B cell (primary cell): ENCODE measurements around the gene CAP1. TPM values are rescaled to one million over a fixed set of nuclear protein-coding genes. Genes with fewer than 3 reads are reported as not detected.

ENCODE experiments used
- ATAC-seq: fragments of 200-7000 bp; cut with Tn5 transposase; one replicate; pipeline ENCODE4 v1.10.0; 2021; ENCODE audit warnings: low read depth, mild to moderate bottlenecking, moderate number of reproducible peaks, moderate library complexity
- CTCF ChIA-PET: fragments of 350-600 bp; sonication (Branson Sonifier 250); formaldehyde crosslinking; loops from one replicate; lab custom pipeline; 2021; ENCODE audit warnings: antibody characterized with exemption, inconsistent platforms; lab: Charles Lee
- POLR2A ChIA-PET: fragments of 350-600 bp; sonication (Branson Sonifier 250); formaldehyde crosslinking; loops from one replicate; lab custom pipeline; 2021; ENCODE audit warnings: antibody characterized with exemption; lab: Charles Lee
- DNase-seq: peaks from one replicate; pipeline ENCODE4 v3.0.0; 2013
- H2AFZ ChIP-seq: 2 replicates; pipeline ENCODE4 v1.6.1; 2012; ENCODE audit warnings: mild to moderate bottlenecking, low read depth, low read length; ENCODE audit not compliant: insufficient read depth, poor library complexity, severe bottlenecking
- H3K27ac ChIP-seq, 2 donors: 1 replicate in 1 of 2; 2 replicates in 1 of 2; pipeline ENCODE4 v1.5.1; 2012 to 2013; ENCODE audit warnings: low read length in 2 of 2, mild to moderate bottlenecking in 2 of 2, moderate library complexity in 1 of 2
- H3K27me3 ChIP-seq, 4 experiments: fragments of 200-600 bp in 1 of 4; sonication (generic) in 1 of 4; replicated peaks in 1 of 4; 1 replicate in 2 of 4; 2 replicates in 2 of 4; pipeline versions ENCODE4 v1.6.1 to v1.7.0; 2013 to 2016; ENCODE audit warnings: low read length in 3 of 4, mild to moderate bottlenecking in 2 of 4, mixed read lengths in 1 of 4, moderate library complexity in 1 of 4; ENCODE audit not compliant: insufficient read depth in 4 of 4, control insufficient read depth in 3 of 4; ENCODE audit errors: control extremely low read depth in 1 of 4
- H3K36me3 ChIP-seq, 2 experiments: replicated peaks in 1 of 2; 1 replicate in 1 of 2; 2 replicates in 1 of 2; pipeline versions ENCODE4 v1.6.1 to v1.7.1; 2013; ENCODE audit warnings: low read length in 1 of 2; ENCODE audit not compliant: insufficient read depth in 2 of 2, control insufficient read depth in 1 of 2; ENCODE audit errors: control extremely low read depth in 1 of 2, extremely low read depth in 1 of 2
- H3K4me1 ChIP-seq, 2 donors: fragments of 200-600 bp in 1 of 2; sonication (generic) in 1 of 2; 1 replicate in 1 of 2; 2 replicates in 1 of 2; pipeline versions ENCODE4 v1.5.1 to v1.6.1; 2013 to 2017; ENCODE audit warnings: low read length in 2 of 2; ENCODE audit not compliant: control insufficient read depth in 2 of 2, insufficient read depth in 2 of 2
- H3K4me2 ChIP-seq: replicated peaks from 2 replicates; pipeline ENCODE3; 2012; ENCODE audit warnings: mild to moderate bottlenecking, low read depth, low read length; ENCODE audit not compliant: poor library complexity, severe bottlenecking
- H3K4me3 ChIP-seq, 5 experiments: fragments of 200-600 bp in 1 of 5; sonication (generic) in 1 of 5; 1 replicate in 3 of 5; 2 replicates in 2 of 5; pipeline versions ENCODE4 v1.5.1 to v1.7.0; 2011 to 2016; ENCODE audit warnings: low read length in 4 of 5, mild to moderate bottlenecking in 4 of 5, low read depth in 2 of 5, control low read depth in 1 of 5, moderate library complexity in 1 of 5; ENCODE audit not compliant: insufficient read depth in 1 of 5; ENCODE audit errors: control extremely low read depth in 1 of 5, extremely low read depth in 1 of 5
- H3K79me2 ChIP-seq: fragments of 200-600 bp; sonication (generic); one replicate; pipeline ENCODE4 v1.6.0; 2016; ENCODE audit warnings: low read length; ENCODE audit not compliant: control insufficient read depth, insufficient read depth
- H3K9ac ChIP-seq: fragments of 200-600 bp; sonication (generic); 2 replicates; pipeline ENCODE4 v1.6.1; 2017; ENCODE audit warnings: mild to moderate bottlenecking, low read length, moderate library complexity
- H3K9me3 ChIP-seq, 3 donors: one replicate each; pipeline versions ENCODE4 v1.6.1 to v1.7.1; 2013; ENCODE audit warnings: low read length in 2 of 3; ENCODE audit not compliant: control insufficient read depth in 2 of 3, insufficient read depth in 1 of 3; ENCODE audit errors: control extremely low read depth in 1 of 3
- H4K20me1 ChIP-seq: 2 replicates; pipeline ENCODE4 v1.6.0; 2012; ENCODE audit warnings: mild to moderate bottlenecking, low read length; ENCODE audit not compliant: insufficient read depth, control insufficient read depth, poor library complexity, severe bottlenecking
- H3K27ac Mint-ChIP-seq: one replicate; pipeline ENCODE4 v1.8.0; 2021; ENCODE audit warnings: mixed read lengths
- H3K27me3 Mint-ChIP-seq: one replicate; pipeline ENCODE4 v1.8.0; 2021; ENCODE audit warnings: mixed read lengths
- H3K4me1 Mint-ChIP-seq: one replicate; pipeline ENCODE4 v1.8.0; 2021; ENCODE audit warnings: mixed read lengths
- H3K4me3 Mint-ChIP-seq: one replicate; pipeline ENCODE4 v1.8.0; 2021; ENCODE audit warnings: mixed read lengths
- H3K9me3 Mint-ChIP-seq: one replicate; pipeline ENCODE4 v1.8.0; 2022; ENCODE audit warnings: mixed read lengths; ENCODE audit not compliant: insufficient read depth
- EZH2 ChIP-seq: IDR thresholded peaks from 2 replicates; pipeline ENCODE4 v1.6.1; 2012; ENCODE audit warnings: borderline replicate concordance, low read depth, mild to moderate bottlenecking, moderate library complexity, low read length; ENCODE audit not compliant: insufficient read depth, poor library complexity, severe bottlenecking
- WGBS: methylation state at CpG from one replicate; pipeline ENCODE4 v1.1.5; 2013; ENCODE audit warnings: missing lambda C conversion rate; ENCODE audit not compliant: insufficient coverage; 5-methylcytosine and 5-hydroxymethylcytosine counted together
- intact Hi-C: fragments of 100-400 bp; cut with micrococcal nuclease; formaldehyde crosslinking; loops from one replicate; pipeline ENCODE4 v1.10.0; 2022
- polyA plus RNA-seq: library from polyadenylated mRNA; depleted of rRNA; stranded (reverse); fragments of >200 nt; gene quantifications from 2 replicates; pipeline ENCODE4 v1.2.3, GENCODE V29; 2012
- total RNA-seq, 2 donors: library from RNA; stranded (reverse); fragments of 120-200 nt in 1 of 2; gene quantifications; 1 replicate in 1 of 2; 2 replicates in 1 of 2; pipeline versions ENCODE4 v1.2.3 to v1.2.4, GENCODE V29; 2013 to 2022
- TF ChIP-seq, protein P1 (sequence below): fragments of 200-600 bp; IDR thresholded peaks from one replicate; pipeline ENCODE4 v1.8.0; 2022; ENCODE audit warnings: antibody characterized with exemption, mild to moderate bottlenecking

CAP1 gene
- total and polyA plus RNA-seq, 2 donors (not counting 1 experiment from before 2014, with no cell fraction given): 175 to 203 TPM

GRCh38 chr1:40038697-40039096 is 1.8 kb upstream of the CAP1 start:
- peaks cover 69% of the 10 kb centered on the region for H3K4me1 Mint-ChIP-seq
- Histone ChIP-seq H3K27me3 (no peaks in the 10 kb centered on the region), H3K9me3 (no peaks in the 10 kb centered on the region), H4K20me1 (peaks cover 29% of the 10 kb centered on the region), H2AFZ (no peak overlapping the region), H3K4me3 (peak overlapping the region in 2 of 5 experiments; percentile 88 to 89), H3K4me2 (peak overlapping the region; percentile 89), H3K9ac (peak overlapping the region; percentile 86), H3K79me2 (peaks cover 32% of the 10 kb centered on the region), H3K27ac (peak overlapping the region; percentile 91 to 98), H3K4me1 (peaks cover 70 to 83% of the 10 kb centered on the region in 2 donors), H3K36me3 (peaks cover 0 to 4% of the 10 kb centered on the region in 2 experiments)
- ATAC-seq (no peak), DNase-seq (peak; percentile 43)
- no peak for TF ChIP-seq EZH2
- TF ChIP-seq, protein P1, sequence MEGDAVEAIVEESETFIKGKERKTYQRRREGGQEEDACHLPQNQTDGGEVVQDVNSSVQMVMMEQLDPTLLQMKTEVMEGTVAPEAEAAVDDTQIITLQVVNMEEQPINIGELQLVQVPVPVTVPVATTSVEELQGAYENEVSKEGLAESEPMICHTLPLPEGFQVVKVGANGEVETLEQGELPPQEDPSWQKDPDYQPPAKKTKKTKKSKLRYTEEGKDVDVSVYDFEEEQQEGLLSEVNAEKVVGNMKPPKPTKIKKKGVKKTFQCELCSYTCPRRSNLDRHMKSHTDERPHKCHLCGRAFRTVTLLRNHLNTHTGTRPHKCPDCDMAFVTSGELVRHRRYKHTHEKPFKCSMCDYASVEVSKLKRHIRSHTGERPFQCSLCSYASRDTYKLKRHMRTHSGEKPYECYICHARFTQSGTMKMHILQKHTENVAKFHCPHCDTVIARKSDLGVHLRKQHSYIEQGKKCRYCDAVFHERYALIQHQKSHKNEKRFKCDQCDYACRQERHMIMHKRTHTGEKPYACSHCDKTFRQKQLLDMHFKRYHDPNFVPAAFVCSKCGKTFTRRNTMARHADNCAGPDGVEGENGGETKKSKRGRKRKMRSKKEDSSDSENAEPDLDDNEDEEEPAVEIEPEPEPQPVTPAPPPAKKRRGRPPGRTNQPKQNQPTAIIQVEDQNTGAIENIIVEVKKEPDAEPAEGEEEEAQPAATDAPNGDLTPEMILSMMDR: no peak
- ChIA-PET POLR2A (interaction anchor here (0.6 to 2.9 kb wide), 7 partner anchors 13 to 326 kb away, joined by 3 to 24 read pairs (median 5); no protein-coding TSS in a partner anchor), CTCF (interaction anchor here (0.6 to 3.0 kb wide), 16 partner anchors 19 to 319 kb away, joined by 3 to 15 read pairs (median 6); no protein-coding TSS in a partner anchor)
- H3K9me3 Mint-ChIP-seq: no peaks in the 10 kb centered on the region
- H3K27ac Mint-ChIP-seq: peak overlapping the region; percentile 100
- H3K27me3 Mint-ChIP-seq: no peaks in the 10 kb centered on the region
- WGBS: no CpG with 5 or more reads among the region's 3 CpGs
- peak overlapping the region; percentile 55 for H3K4me3 Mint-ChIP-seq
- intact Hi-C loops: loop anchor here (1.0 to 2.0 kb wide), 2 partner anchors 155 to 300 kb away; partner anchors contain the start of genes PPIE and TRIT1

GRCh38 chr1:40039245-40039756 is 1.2 kb upstream of the CAP1 start:
- WGBS: 0% methylated on average over 8 of the region's 10 CpGs
- peak overlapping the region; percentile 100 for H3K27ac Mint-ChIP-seq
- H3K4me1 ChIP-seq: peaks cover 70 to 83% of the 10 kb centered on the region in 2 donors

More at GRCh38 chr1:40039245-40039756, 1.2 kb upstream of the CAP1 start:
- Histone ChIP-seq H3K4me2 (peak overlapping the region; percentile 89), H3K9ac (peak overlapping the region; percentile 86), H3K9me3 (no peaks in the 10 kb centered on the region), H4K20me1 (peaks cover 31% of the 10 kb centered on the region), H3K27ac (peak overlapping the region; percentile 91 to 98), H3K36me3 (peaks cover 0 to 4% of the 10 kb centered on the region in 2 experiments), H3K4me3 (peak overlapping the region; percentile 88 to 100 (median 89)), H3K79me2 (peaks cover 38% of the 10 kb centered on the region), H3K27me3 (no peaks in the 10 kb centered on the region), H2AFZ (peak overlapping the region; percentile 83)
- Mint-ChIP-seq H3K4me3 (peak overlapping the region; percentile 99), H3K27me3 (no peaks in the 10 kb centered on the region), H3K9me3 (no peaks in the 10 kb centered on the region), H3K4me1 (peaks cover 70% of the 10 kb centered on the region)
- TF ChIP-seq EZH2: no peak
- TF ChIP-seq, protein P1: peak; percentile 21
- intact Hi-C loops: loop anchor here (1.0 to 2.0 kb wide), 2 partner anchors 156 to 300 kb away; partner anchors contain the start of genes PPIE and TRIT1
- peak; percentile 12 for ATAC-seq
- peak; percentile 86 for DNase-seq
- POLR2A ChIA-PET: interaction anchor here (0.6 to 2.9 kb wide), 7 partner anchors 14 to 325 kb away, joined by 3 to 24 read pairs (median 5); no protein-coding TSS in a partner anchor
- CTCF ChIA-PET: interaction anchor here (0.6 to 3.0 kb wide), 20 partner anchors 12 to 319 kb away, joined by 3 to 15 read pairs (median 6); partner anchors contain the start of gene PPT1
